B cell (primary cell): ENCODE results near the gene APBA2. TPM values are rescaled to one million over a fixed set of nuclear protein-coding genes. Genes with fewer than 3 reads are reported as not detected.

Experiments
- ATAC-seq: fragments of 200-7000 bp; cut with Tn5 transposase; one replicate; pipeline ENCODE4 v1.10.0; 2021; ENCODE audit warnings: low read depth, mild to moderate bottlenecking, moderate number of reproducible peaks, moderate library complexity
- CTCF ChIA-PET: fragments of 350-600 bp; sonication (Branson Sonifier 250); formaldehyde crosslinking; loops from one replicate; lab custom pipeline; 2021; ENCODE audit warnings: antibody characterized with exemption, inconsistent platforms; lab: Charles Lee
- POLR2A ChIA-PET: fragments of 350-600 bp; sonication (Branson Sonifier 250); formaldehyde crosslinking; loops from one replicate; lab custom pipeline; 2021; ENCODE audit warnings: antibody characterized with exemption; lab: Charles Lee
- DNase-seq: peaks from one replicate; pipeline ENCODE4 v3.0.0; 2013
- H2AFZ ChIP-seq: 2 replicates; pipeline ENCODE4 v1.6.1; 2012; ENCODE audit warnings: mild to moderate bottlenecking, low read depth, low read length; ENCODE audit not compliant: insufficient read depth, poor library complexity, severe bottlenecking
- H3K27ac ChIP-seq, 2 donors: 1 replicate in 1 of 2; 2 replicates in 1 of 2; pipeline ENCODE4 v1.5.1; 2012 to 2013; ENCODE audit warnings: low read length in 2 of 2, mild to moderate bottlenecking in 2 of 2, moderate library complexity in 1 of 2
- H3K27me3 ChIP-seq, 4 experiments: fragments of 200-600 bp in 1 of 4; sonication (generic) in 1 of 4; replicated peaks in 1 of 4; 1 replicate in 2 of 4; 2 replicates in 2 of 4; pipeline versions ENCODE4 v1.6.1 to v1.7.0; 2013 to 2016; ENCODE audit warnings: low read length in 3 of 4, mild to moderate bottlenecking in 2 of 4, mixed read lengths in 1 of 4, moderate library complexity in 1 of 4; ENCODE audit not compliant: insufficient read depth in 4 of 4, control insufficient read depth in 3 of 4; ENCODE audit errors: control extremely low read depth in 1 of 4
- H3K36me3 ChIP-seq, 2 experiments: replicated peaks in 1 of 2; 1 replicate in 1 of 2; 2 replicates in 1 of 2; pipeline versions ENCODE4 v1.6.1 to v1.7.1; 2013; ENCODE audit warnings: low read length in 1 of 2; ENCODE audit not compliant: insufficient read depth in 2 of 2, control insufficient read depth in 1 of 2; ENCODE audit errors: control extremely low read depth in 1 of 2, extremely low read depth in 1 of 2
- H3K4me1 ChIP-seq, 2 donors: fragments of 200-600 bp in 1 of 2; sonication (generic) in 1 of 2; 1 replicate in 1 of 2; 2 replicates in 1 of 2; pipeline versions ENCODE4 v1.5.1 to v1.6.1; 2013 to 2017; ENCODE audit warnings: low read length in 2 of 2; ENCODE audit not compliant: control insufficient read depth in 2 of 2, insufficient read depth in 2 of 2
- H3K4me2 ChIP-seq: replicated peaks from 2 replicates; pipeline ENCODE3; 2012; ENCODE audit warnings: mild to moderate bottlenecking, low read depth, low read length; ENCODE audit not compliant: poor library complexity, severe bottlenecking
- H3K4me3 ChIP-seq, 5 experiments: fragments of 200-600 bp in 1 of 5; sonication (generic) in 1 of 5; 1 replicate in 3 of 5; 2 replicates in 2 of 5; pipeline versions ENCODE4 v1.5.1 to v1.7.0; 2011 to 2016; ENCODE audit warnings: low read length in 4 of 5, mild to moderate bottlenecking in 4 of 5, low read depth in 2 of 5, control low read depth in 1 of 5, moderate library complexity in 1 of 5; ENCODE audit not compliant: insufficient read depth in 1 of 5; ENCODE audit errors: control extremely low read depth in 1 of 5, extremely low read depth in 1 of 5
- H3K79me2 ChIP-seq: fragments of 200-600 bp; sonication (generic); one replicate; pipeline ENCODE4 v1.6.0; 2016; ENCODE audit warnings: low read length; ENCODE audit not compliant: control insufficient read depth, insufficient read depth
- H3K9ac ChIP-seq: fragments of 200-600 bp; sonication (generic); 2 replicates; pipeline ENCODE4 v1.6.1; 2017; ENCODE audit warnings: mild to moderate bottlenecking, low read length, moderate library complexity
- H3K9me3 ChIP-seq, 3 donors: one replicate each; pipeline versions ENCODE4 v1.6.1 to v1.7.1; 2013; ENCODE audit warnings: low read length in 2 of 3; ENCODE audit not compliant: control insufficient read depth in 2 of 3, insufficient read depth in 1 of 3; ENCODE audit errors: control extremely low read depth in 1 of 3
- H4K20me1 ChIP-seq: 2 replicates; pipeline ENCODE4 v1.6.0; 2012; ENCODE audit warnings: mild to moderate bottlenecking, low read length; ENCODE audit not compliant: insufficient read depth, control insufficient read depth, poor library complexity, severe bottlenecking
- H3K27ac Mint-ChIP-seq: one replicate; pipeline ENCODE4 v1.8.0; 2021; ENCODE audit warnings: mixed read lengths
- H3K27me3 Mint-ChIP-seq: one replicate; pipeline ENCODE4 v1.8.0; 2021; ENCODE audit warnings: mixed read lengths
- H3K4me1 Mint-ChIP-seq: one replicate; pipeline ENCODE4 v1.8.0; 2021; ENCODE audit warnings: mixed read lengths
- H3K4me3 Mint-ChIP-seq: one replicate; pipeline ENCODE4 v1.8.0; 2021; ENCODE audit warnings: mixed read lengths
- H3K9me3 Mint-ChIP-seq: one replicate; pipeline ENCODE4 v1.8.0; 2022; ENCODE audit warnings: mixed read lengths; ENCODE audit not compliant: insufficient read depth
- EZH2 ChIP-seq: IDR thresholded peaks from 2 replicates; pipeline ENCODE4 v1.6.1; 2012; ENCODE audit warnings: borderline replicate concordance, low read depth, mild to moderate bottlenecking, moderate library complexity, low read length; ENCODE audit not compliant: insufficient read depth, poor library complexity, severe bottlenecking
- WGBS: methylation state at CpG from one replicate; pipeline ENCODE4 v1.1.5; 2013; ENCODE audit warnings: missing lambda C conversion rate; ENCODE audit not compliant: insufficient coverage; 5-methylcytosine and 5-hydroxymethylcytosine counted together
- intact Hi-C: fragments of 100-400 bp; cut with micrococcal nuclease; formaldehyde crosslinking; loops from one replicate; pipeline ENCODE4 v1.10.0; 2022
- polyA plus RNA-seq: library from polyadenylated mRNA; depleted of rRNA; stranded (reverse); fragments of >200 nt; gene quantifications from 2 replicates; pipeline ENCODE4 v1.2.3, GENCODE V29; 2012
- total RNA-seq, 2 donors: library from RNA; stranded (reverse); fragments of 120-200 nt in 1 of 2; gene quantifications; 1 replicate in 1 of 2; 2 replicates in 1 of 2; pipeline versions ENCODE4 v1.2.3 to v1.2.4, GENCODE V29; 2013 to 2022
- TF ChIP-seq, protein P1 (sequence below): fragments of 200-600 bp; IDR thresholded peaks from one replicate; pipeline ENCODE4 v1.8.0; 2022; ENCODE audit warnings: antibody characterized with exemption, mild to moderate bottlenecking

APBA2 gene
- total and polyA plus RNA-seq, 2 donors (not counting 1 experiment from before 2014, with no cell fraction given), result 0.19 TPM; not detected in 1

DNA sequence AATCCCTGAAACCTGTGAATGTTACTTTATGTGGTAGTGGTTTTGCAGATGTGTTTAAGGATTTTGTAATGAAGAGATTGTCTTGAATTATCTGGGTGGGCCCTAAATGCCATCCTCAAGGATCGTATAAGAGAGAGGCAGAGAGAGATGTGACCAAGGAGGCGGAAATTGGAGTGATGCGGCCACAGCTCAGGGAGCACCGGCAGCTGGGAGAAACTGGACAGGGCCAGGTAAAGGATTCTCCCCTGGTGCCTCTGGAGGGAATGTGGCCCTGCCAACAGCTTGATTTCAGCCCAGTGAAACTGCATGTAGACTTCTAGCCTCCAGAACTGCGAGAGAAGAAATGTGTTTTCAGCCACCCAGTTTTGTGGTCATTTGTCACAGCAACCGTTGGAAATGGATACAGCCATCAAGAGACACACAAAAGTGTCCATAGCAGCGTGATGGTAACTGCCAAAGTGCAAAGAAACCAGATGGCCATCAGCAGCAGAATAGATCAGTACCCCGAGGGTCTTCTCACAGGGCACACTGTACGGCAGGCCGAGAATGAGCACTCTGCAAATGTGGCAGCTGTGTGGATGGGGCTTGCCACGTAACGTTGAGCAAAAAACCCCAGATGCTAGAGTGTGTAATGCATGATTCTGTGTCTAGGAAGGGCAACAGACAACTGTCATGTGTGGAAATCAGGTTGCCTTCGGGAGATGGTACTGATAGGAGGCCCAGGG lies 12.2 kb downstream of the APBA2 start:
- H3K27ac ChIP-seq, result no peak overlapping the region
- no peak overlapping the region for H3K9ac ChIP-seq
- ChIA-PET POLR2A (no interaction called here), CTCF (no interaction called here)
- ATAC-seq (no peak), DNase-seq (no peak)
- no peak for TF ChIP-seq EZH2
- TF ChIP-seq, protein P1, sequence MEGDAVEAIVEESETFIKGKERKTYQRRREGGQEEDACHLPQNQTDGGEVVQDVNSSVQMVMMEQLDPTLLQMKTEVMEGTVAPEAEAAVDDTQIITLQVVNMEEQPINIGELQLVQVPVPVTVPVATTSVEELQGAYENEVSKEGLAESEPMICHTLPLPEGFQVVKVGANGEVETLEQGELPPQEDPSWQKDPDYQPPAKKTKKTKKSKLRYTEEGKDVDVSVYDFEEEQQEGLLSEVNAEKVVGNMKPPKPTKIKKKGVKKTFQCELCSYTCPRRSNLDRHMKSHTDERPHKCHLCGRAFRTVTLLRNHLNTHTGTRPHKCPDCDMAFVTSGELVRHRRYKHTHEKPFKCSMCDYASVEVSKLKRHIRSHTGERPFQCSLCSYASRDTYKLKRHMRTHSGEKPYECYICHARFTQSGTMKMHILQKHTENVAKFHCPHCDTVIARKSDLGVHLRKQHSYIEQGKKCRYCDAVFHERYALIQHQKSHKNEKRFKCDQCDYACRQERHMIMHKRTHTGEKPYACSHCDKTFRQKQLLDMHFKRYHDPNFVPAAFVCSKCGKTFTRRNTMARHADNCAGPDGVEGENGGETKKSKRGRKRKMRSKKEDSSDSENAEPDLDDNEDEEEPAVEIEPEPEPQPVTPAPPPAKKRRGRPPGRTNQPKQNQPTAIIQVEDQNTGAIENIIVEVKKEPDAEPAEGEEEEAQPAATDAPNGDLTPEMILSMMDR, result no peak
- Mint-ChIP-seq H3K27me3 (no peaks in the 10 kb centered on the region), H3K27ac (peak overlapping the region; percentile 32), H3K4me3 (no peak overlapping the region), H3K4me1 (no peaks in the 10 kb centered on the region), H3K9me3 (no peaks in the 10 kb centered on the region)
- no peak overlapping the region for H3K4me2 ChIP-seq
- no peak overlapping the region for H2AFZ ChIP-seq
- no peaks in the 10 kb centered on the region for H3K36me3 ChIP-seq
- no peaks in the 10 kb centered on the region for H3K79me2 ChIP-seq
- 93% methylated on average over 12 of the region's 13 CpGs for WGBS
- H4K20me1 ChIP-seq, result no peaks in the 10 kb centered on the region
- intact Hi-C loops, result no loop called here
- peaks cover 0 to 4% (median 0%) of the 10 kb centered on the region in 3 donors for H3K9me3 ChIP-seq
- H3K4me1 ChIP-seq, result no peaks in the 10 kb centered on the region
- no peak overlapping the region for H3K4me3 ChIP-seq
- no peaks in the 10 kb centered on the region for H3K27me3 ChIP-seq

DNA sequence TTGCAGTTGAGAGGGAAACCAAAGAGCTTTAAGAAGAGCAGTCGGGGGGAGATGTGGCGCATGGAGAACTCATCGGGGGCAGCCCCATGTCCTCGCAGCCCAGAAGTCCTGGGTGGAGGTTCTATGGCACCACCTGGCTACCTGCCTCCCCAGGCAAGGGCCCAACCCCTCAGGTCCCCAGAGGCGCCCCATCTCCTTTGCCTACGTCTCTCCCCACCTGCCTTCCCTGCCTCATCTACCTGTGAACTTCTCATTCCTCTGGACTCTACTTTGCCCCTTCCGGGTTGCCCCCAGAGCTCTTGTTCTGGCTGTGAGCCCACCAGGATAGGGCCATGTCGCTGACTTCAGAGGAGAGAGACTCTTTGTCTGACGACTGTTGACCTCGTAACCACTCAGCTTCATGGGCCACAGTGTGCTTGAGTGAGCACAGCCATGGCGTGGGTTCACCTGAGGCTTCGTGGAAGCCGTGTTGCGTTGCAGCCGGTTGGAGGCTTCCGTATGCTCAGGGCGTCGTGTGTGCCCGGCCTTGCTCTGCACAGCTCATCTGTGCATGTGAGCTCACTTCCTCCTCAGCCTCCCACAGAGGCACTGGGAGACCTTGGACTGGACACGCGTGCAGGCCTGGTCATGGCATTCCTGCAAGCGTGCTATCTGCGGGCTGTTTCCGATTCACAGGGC lies 13.4 kb downstream of the APBA2 start:
- H3K27me3 Mint-ChIP-seq, result no peaks in the 10 kb centered on the region
- no peak for DNase-seq
- H3K4me2 ChIP-seq, result no peak overlapping the region
- peaks cover 0 to 4% (median 0%) of the 10 kb centered on the region in 3 donors for H3K9me3 ChIP-seq
- H3K27ac ChIP-seq, result no peak overlapping the region
- no peaks in the 10 kb centered on the region for H3K9me3 Mint-ChIP-seq
- CTCF ChIA-PET, result no interaction called here
- no peak for TF ChIP-seq EZH2
- TF ChIP-seq, protein P1, result no peak
- no peak overlapping the region for H3K4me3 ChIP-seq
- POLR2A ChIA-PET, result no interaction called here
- no peak overlapping the region for H3K9ac ChIP-seq
- no peaks in the 10 kb centered on the region for H3K27me3 ChIP-seq
- H3K4me3 Mint-ChIP-seq, result no peak overlapping the region
- H3K4me1 ChIP-seq, result no peaks in the 10 kb centered on the region
- WGBS, result 95% methylated on average over 21 of the region's 24 CpGs
- ATAC-seq, result no peak
- H2AFZ ChIP-seq, result no peak overlapping the region
- H3K79me2 ChIP-seq, result no peaks in the 10 kb centered on the region
- H3K36me3 ChIP-seq, result no peaks in the 10 kb centered on the region
- intact Hi-C loops, result no loop called here
- H4K20me1 ChIP-seq, result no peaks in the 10 kb centered on the region
- H3K27ac Mint-ChIP-seq, result no peak overlapping the region
- H3K4me1 Mint-ChIP-seq, result no peaks in the 10 kb centered on the region
